Erythroblast (primary cell): ENCODE results near the gene BCO1.

Source experiments
- DNase-seq, 2 experiments: peaks; one replicate each; lab custom pipeline; 2025; lab: John Stamatoyannopoulos, UW
- GATA1 ChIP-seq: IDR thresholded peaks from 2 replicates; pipeline ENCODE4 v1.6.1; 2011; ENCODE audit warnings: low read depth, mild to moderate bottlenecking, control low read depth, low read length, moderate library complexity
- POLR2A ChIP-seq: IDR thresholded peaks from 2 replicates; pipeline ENCODE4 v1.6.1; 2011; ENCODE audit warnings: mild to moderate bottlenecking, low read length

The BCO1 gene

GRCh38 chr16:81307770-81308169 lies 69.3 kb downstream of the BCO1 start:
- no peak for DNase-seq
- TF ChIP-seq POLR2A (no peak), GATA1 (no peak)

- DNase-seq: no peak
- TF ChIP-seq GATA1: no peak
- TF ChIP-seq POLR2A: no peak
Observed at GRCh38 chr16:81310045-81310644, 71.7 kb downstream of the BCO1 start.

DNA sequence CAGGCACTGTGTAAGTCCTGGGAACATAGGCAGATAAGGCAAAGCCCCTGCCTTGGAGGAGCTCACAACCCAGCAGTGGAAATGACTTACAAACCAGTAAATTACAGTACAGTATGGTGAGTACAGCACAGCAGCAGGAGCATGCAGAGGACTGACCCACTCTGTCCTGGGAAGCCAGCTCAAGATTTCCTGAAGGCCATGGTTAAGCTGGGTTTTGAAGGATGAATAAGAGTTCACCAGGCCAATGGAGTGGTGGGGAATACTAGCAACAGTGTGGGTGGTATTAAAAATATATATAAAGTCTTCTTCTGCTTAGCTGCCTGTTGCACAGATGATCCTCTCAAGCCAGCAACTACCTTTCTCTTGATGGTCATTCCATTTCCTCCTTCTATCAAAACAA lies 73.3 kb downstream of the BCO1 start:
- TF ChIP-seq POLR2A (no peak), GATA1 (no peak)
- no peak for DNase-seq

GRCh38 chr16:81313701-81314602 lies 75.5 kb downstream of the BCO1 start:
- DNase-seq: peak; percentile 46 to 56
- TF ChIP-seq POLR2A (no peak), GATA1 (no peak)

DNA sequence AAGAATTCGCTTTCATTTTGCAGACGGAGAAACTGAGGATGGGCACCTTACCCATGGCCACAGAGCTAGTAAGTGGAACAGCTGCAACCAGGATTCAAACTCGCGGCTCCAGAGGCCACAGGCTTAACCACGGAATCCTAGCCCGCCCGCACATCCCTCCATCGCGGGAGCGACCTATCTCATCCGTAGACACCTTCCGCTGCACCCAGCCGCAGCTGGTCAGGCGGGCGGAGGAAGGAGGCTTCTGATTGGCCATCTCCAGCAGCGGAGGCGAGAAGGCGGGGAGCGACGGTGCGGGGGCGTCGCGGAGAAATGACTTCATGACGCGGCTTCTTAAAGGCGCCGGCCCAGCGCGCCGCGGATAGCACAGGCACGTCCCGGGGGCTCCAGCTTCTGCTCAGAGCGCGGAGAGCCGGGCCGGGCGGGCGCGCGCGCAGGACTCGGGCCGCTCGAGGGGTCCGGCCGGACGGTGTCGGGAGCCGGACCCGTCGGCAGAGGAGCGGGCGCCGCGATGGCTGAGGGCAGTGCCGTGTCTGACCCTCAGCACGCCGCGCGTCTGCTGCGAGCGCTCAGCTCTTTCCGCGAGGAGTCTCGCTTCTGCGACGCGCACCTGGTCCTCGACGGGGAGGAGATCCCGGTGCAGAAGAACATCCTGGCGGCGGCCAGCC lies 76.2 kb downstream of the BCO1 start, which contains the start of gene GAN:
TSS of gene GAN (plus strand) at position 360 of the 668 bp plus-strand sequence. CDS start at position 512, 152 bp downstream.
- peak; percentile 97 to 98 for DNase-seq
- TF ChIP-seq POLR2A (peak; percentile 87), GATA1 (no peak)

- TF ChIP-seq POLR2A (no peak), GATA1 (no peak)
- peak; percentile 68 to 76 for DNase-seq
Observed at GRCh38 chr16:81315271-81316175, 77.0 kb downstream of the BCO1 start.

DNA sequence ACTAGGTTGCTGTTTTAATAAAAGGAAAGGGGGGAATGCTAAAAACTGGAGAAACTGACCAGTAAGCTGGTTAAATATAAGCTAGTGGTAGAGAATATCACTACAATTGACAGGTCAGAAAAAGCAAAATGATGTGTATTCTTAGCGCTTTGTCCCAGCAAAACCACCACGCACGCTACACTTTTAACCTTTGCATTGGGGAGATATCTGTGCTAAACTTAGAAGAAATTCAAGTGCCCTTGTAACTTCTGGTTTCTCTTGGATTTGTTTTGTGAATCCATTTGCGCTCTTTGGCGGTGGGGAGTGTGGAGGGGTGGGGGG lies 77.6 kb downstream of the BCO1 start:
- no peak for TF ChIP-seq GATA1
- no peak for TF ChIP-seq POLR2A
- no peak for DNase-seq

GRCh38 chr16:81318711-81319110 lies 80.2 kb downstream of the BCO1 start:
- no peak for DNase-seq

DNA sequence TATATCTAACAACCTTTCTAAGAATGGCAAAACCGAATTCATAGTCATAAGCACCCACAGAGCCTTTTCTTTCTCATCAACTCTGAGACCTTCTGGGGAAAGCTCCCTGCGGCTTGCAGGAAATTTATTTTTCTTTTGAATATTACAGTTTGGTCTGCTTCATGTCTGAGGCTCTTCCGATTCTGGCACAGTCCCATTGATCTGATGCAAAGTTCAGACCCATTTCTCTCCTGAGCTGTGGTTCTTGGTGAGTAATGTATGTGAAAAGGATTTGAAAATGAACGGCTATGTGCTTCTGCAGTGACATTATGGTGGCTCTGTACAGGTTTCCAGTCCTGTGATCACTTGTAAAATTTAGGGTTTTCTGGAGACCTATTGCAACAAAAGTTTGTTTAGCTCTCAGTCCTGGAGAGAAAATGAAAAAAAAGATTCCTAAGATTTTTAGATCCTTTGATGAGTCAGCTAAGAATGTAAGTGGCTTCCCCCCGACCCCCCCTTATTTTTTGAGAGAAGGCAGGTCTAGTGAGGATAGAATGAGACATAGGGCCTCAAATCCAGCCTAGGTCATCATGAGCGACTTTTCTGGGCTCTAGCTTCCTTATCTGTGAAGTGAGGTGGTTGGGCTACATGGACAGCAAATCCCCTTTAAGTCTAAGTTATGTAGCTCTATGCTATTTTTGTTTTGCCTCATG lies 80.9 kb downstream of the BCO1 start:
- TF ChIP-seq GATA1: no peak
- TF ChIP-seq POLR2A: no peak
- peak; percentile 4 to 24 for DNase-seq

More at GRCh38 chr16:81318711-81319110, 80.2 kb downstream of the BCO1 start:
- TF ChIP-seq GATA1: no peak
- TF ChIP-seq POLR2A: no peak

DNA sequence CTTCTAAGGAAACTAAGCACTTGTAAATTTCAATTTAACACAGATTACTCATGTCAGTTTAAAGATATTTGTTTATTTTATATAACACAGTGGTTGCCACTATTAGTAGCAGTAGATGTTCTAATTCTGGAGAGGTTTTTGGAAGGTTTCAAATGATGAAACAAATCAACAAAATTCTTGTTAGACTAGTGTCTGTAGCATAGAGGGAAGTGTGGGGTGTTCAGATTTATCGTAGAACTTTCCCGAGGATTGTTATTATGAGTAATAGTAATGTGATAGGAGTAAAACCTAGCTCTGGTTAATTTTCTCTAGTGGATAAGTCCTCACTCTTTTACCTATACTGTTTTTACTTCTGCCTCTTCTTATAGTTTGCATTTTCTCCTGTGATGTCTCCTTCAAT lies 82.5 kb downstream of the BCO1 start:
- no peak for TF ChIP-seq GATA1
- no peak for TF ChIP-seq POLR2A
- no peak for DNase-seq

GRCh38 chr16:81321536-81321935 lies 83.0 kb downstream of the BCO1 start:
- no peak for TF ChIP-seq GATA1
- TF ChIP-seq POLR2A: no peak
- peak in 1 of 2 experiments; percentile 17 for DNase-seq

- no peak for TF ChIP-seq GATA1
- DNase-seq: no peak
Observed at GRCh38 chr16:81324808-81325207, 86.3 kb downstream of the BCO1 start.
